ENCODE results near the gene SGMS1.

DNA sequence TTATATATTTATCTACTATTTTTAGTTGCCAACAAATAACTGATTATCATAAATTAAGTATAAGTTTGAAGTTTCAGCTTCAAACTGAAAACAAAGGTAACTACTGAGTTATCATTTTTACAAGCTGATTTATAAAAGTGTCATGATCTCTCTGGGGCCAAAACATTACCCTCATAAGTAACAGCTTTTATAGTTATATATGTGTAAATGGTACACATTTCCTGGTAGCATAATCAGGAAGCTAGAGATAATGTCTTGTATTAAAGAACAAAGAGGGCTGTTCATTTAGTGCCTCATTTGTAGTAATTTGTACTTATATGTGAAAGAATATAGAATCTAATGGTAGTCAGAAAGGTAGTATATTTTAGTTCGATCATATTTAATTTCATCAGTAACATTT, 162.6 kb downstream of the SGMS1 start:
- TF ChIP-seq FOXP2 (optimal IDR thresholded peaks at IDR 0.05; ENCODE audit: borderline replicate concordance, extremely low read depth, extremely low read length, insufficient read depth) (no peak), SIN3A (IDR thresholded peaks at IDR 0.05; ENCODE audit: borderline replicate concordance, insufficient read depth, low read length) (no peak), TAF1 (IDR thresholded peaks at IDR 0.05; ENCODE audit: borderline replicate concordance, insufficient read depth, low read length) (no peak)
